ENCODE measurements around the gene METTL23.
A peak's percentile ranks its signal among the peaks of the same experiment; 100 is the strongest.
"Not testable (repeated sequence)": the region's sequence is repeated elsewhere in the genome, so short reads cannot be mapped to it uniquely, and the experiment has no call there.

METTL23 gene

DNA sequence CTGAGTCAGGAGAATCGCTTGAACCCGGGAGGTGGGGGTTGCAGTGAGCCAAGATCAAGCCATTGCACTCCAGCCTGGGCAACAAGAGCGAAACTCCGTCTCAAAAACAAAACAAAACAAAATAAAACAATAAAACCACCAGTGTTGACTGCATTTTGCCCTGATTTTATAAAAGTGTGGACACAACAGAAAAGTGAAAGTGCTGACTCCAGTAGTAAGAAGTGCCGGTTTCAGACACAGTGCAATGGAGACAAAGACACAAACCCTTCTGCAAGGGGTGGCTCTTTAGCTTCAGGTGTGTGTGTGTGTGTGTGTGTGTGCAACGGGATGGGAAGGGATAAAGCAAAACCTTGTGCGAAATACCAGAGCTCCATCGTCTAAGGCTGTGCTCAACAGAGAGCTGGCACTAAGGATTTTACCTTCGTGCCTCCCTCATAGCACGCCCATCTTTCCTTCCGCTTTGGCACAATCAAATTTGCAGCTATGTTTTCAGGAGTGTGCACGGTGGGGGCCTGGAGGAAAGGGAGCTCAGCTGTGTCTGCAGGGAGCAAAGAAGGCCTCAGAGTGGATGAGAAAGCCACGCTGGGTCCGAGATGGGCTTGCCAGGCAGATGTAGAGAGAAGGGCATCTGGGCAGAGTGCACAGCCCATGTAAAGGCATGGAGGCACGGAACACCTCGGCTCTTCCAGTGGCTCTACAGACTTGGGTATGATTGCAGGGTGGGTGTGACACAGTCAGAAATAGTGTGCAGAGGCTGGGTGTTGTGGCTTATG, 31.4 kb upstream of the METTL23 start:
- no peak for DNase-seq

DNA sequence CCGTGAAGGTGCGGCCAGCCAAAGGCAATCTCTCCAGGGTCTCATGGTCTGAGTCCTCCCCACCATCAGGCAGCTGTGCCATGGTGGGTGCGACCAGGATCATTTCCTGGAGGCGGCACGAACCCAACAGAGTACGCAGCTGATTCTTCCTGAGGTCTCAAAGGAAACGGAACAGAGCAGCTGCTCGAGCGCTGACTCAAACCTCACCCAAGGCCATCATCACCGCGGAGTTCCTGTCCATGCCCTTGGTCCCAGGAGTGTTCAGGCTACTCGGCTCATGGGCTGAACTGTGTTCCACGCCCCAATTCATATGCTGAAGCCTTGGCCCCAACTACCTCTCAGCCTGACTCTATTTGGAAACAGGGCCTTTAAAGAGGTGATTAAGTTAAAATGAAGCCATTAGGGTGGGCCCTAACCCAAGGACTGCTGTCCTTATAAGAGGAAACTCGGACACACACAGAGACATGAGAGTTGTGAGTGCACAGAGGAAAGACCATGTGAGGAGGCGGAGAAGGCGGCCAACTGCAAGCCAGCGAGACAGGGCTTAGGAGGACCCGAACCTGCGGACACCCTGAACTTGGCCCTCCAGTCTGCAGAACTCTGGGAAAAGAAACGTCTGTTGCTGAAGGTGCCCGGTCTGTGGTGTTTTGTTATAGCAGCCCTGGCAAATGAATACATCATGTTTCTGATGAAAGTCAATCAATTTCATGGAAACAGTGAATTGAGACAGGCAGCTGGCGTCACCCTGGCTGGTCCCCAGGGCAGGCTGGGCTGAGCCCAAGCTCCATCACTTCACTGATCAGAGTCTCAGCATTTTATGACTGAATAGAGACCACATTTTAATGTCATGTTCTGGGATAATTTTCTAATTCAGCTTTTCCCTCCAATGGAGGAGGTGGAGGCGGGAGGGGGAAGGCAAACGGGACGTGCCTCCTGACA, 29.6 kb upstream of the METTL23 start:
- DNase-seq: peak; percentile 36

DNA sequence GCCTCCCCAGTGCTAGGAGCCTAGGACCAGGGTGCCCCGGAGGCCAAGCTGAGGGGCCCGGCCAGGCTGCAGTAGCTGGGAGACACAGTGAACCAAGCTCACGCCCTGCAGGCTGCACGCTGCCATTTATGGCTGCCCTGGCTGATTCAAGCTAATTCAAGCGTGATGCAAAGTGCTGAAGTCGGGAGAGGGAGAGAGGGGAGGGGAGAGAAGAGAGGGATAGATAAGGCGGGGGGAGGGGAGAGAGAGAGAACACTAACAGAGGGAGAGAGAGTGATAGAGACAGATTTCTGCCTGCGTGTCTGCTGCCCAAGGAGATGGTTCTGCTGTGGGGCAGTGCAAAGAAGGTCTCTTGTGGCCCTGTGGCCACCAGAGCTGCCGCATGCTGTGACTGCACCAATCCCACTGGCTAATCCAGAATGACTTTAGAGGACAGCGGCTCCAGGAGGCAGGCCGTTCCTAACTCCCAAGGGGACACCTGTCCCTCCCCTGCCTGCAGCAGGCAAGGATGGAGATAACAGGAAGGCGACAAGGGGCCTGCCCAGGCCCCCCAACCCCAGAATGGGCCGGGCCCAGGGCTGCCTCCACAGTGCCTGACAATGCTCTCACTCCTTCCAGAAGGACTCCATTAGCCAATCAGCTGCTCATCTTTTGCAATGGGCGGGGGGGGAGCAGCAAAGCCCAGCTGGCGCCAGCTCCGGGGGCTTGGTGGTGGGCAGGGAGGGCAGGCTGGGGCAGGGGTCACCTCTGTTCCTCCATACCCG, 28.8 kb upstream of the METTL23 start:
- peak; percentile 90 for DNase-seq

DNA sequence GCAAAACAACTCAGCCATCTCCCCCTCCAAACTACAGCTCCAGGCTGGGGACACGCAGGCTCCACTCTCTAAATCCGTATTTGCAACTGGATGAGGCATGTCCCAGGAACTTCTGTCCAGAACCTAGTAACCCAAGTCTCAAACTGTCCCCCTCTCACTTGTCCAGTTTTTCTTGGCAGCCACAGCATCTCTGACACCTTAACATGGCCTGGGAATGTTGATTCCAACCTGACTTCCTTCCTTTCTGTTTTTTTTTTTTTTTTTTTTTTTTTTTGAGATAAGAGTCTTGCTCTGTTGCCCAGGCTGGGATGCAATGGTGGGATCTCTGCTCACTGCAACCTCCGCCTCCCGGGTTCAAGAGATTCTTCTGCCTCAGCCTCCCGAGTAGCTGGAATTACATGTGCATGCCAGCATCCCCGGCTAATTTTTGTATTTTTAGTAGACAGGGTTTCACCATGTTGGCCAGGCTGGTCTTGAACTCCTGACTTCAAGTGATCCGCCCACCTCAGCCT, 28.1 kb upstream of the METTL23 start:
- DNase-seq: not testable (repeated sequence)

DNA sequence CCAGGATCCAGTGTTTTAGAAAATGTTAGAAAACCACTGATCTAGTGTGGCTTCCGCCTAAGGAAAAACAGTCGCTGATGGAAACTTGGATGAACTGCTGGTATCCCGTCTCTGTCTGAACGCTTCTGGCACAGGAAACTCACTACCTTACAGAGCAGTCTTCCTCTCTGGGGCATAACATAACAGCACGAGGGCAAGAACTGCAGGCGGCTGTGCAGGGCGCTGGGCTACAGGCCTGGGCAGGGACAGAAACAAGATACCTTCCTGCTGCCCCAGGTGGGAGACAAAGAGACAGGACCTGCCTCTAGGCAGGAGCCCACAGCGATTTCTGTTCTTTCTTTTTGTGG, 26.4 kb upstream of the METTL23 start:
- peak; percentile 41 for DNase-seq

DNA sequence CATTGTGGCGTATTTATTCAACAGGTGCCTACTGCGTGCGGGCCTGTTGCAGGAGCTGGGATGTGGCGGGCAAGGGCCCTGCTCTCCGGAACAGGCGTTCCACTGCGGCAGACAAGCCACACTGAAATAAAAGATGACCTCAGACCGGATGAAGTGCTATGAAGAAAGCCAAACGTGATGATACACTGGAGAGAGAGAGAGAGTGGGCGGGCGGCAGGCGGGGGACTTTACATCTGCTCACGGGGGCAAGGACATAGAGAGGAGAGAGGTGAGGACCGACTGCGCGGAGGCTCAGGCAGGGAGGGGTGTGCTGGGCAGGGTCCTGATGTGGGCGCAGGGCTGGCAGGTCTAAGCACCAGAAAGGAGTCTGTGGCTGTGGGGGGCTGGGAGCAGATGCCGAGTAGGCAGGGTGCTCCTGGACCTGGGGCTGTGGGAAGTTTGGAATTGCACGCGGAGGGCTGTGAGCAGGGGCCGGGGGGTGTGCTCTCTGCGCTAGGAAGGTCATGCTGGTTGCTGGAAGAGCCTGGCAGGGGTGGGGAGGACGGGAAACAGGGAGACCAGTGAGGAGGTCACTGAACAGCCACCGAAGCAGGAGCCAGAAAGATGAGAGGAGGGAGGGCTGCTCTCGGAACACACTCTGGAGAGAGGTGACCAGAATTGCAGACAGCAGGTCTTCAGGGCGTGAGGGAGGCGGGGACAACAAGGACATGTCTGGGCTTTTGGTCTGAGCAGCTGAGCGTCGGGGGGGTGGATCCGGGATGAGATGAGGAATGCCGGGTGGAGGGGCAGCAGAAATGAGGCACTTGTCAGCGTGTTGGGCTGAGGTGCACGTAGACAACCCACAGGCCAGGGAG, 25.8 kb upstream of the METTL23 start:
- DNase-seq: no peak

DNA sequence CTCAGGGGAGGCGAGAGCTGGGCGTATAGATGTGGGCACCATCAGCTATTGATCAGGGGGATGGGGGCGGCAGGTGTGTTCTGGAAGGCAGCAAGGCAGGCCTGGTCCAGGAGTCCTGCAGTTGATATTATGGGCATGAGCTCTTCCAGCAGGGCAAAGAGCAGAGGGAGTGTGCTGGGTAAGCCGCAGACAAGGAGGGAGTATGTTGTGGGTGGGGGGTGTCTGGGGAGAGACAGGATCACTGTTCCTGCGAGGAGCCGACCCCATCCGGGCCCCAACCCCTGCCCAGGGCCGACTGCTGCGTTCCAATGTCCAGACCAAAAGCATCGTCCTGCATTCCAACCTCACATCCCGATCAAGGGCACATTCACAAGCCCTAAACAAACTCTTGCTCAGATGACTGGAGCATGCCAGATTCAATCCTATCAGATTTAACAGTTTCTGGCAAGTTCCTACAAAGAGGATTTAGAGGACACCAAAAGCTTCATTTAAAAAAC, 25.1 kb upstream of the METTL23 start:
- DNase-seq: no peak

DNA sequence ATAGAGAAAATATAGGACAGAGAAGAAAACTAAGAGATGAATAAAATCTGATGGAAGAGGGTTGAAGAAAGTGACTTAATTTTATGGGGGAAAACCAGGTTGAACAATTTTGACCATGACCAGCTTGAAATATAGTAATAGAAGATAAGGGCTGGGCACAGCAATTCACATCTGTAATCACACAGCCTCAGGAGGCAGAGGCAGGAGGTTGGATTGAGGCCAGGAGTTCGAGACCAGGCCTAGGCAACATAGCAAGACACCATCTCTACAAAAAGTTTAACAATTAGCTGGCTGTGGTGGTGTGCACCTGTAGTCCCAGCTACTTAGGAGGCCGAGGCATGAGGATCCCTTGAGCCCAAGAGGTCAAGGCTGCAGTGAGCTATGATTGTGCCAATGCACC, 24.6 kb upstream of the METTL23 start:
- no peak for DNase-seq

DNA sequence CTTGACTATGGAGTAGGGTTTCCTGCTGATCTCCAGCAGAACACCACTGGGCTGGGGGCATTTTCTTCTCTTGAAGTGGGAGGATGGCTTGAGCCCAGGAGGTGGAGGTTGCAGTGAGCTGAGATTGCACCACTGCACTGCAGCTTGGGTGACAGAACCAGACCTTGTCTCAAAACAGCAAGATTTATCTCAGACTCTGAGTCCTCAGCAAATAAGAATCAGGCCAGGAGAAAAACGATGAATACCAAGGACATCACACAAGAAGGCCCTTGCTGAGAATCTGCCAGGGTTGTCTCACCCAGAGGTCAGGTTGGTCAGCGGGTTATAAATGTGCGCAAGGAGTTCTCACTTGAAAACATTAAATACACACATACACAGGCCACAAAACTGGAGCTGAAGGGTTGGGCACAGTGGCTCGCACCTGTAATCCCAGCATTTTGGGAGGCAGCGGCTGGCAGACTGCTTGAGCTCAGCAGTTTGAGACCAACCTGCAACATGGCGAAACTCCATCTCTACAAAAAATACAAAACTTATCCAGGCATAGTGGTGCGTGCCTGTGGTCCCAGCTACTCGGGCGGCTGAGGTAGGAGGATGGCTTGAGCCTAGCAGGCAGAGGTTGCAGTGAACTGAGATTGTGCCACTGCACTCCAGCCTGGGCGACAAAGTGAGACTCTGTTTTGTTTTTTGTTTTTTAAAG, 23.6 kb upstream of the METTL23 start:
- DNase-seq: no peak

DNA sequence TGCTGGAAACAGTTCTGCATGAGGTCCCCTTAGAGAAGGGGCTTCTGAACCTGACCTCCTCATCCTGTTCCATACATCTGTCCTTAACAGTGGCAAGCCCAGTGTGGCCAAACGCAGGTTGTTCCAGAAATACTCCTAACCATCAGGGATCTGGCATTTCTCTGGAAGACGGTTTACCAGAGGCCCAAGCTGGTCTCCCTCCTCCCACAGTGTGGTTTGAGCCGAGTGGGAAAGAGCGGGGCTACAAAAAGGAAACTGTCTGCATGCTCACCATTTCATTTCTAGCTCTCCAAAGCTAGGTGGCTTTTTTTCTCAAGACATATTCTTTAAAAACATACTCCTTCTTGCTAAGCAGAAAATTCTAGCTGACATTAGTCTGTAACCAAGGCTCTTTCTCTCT, 21.8 kb upstream of the METTL23 start:
- DNase-seq: no peak

DNA sequence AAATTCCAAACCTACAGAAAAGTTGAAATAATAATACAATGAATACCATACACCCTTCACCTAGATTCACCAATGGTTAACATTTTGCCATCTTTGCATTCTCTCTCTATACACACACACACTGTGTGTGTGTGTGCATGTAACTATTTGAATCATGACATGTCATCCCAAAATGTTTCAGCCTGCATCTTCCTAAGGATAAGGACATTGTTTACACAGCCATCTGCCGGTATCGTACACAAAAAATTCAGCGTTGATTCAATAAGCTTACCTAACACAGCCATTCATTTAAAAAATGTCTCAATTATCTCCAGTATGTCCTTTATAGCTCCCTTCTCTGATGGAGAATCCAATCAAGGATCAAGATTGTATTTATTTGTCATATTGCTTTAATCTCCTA, 19.8 kb upstream of the METTL23 start:
- no peak for DNase-seq

DNA sequence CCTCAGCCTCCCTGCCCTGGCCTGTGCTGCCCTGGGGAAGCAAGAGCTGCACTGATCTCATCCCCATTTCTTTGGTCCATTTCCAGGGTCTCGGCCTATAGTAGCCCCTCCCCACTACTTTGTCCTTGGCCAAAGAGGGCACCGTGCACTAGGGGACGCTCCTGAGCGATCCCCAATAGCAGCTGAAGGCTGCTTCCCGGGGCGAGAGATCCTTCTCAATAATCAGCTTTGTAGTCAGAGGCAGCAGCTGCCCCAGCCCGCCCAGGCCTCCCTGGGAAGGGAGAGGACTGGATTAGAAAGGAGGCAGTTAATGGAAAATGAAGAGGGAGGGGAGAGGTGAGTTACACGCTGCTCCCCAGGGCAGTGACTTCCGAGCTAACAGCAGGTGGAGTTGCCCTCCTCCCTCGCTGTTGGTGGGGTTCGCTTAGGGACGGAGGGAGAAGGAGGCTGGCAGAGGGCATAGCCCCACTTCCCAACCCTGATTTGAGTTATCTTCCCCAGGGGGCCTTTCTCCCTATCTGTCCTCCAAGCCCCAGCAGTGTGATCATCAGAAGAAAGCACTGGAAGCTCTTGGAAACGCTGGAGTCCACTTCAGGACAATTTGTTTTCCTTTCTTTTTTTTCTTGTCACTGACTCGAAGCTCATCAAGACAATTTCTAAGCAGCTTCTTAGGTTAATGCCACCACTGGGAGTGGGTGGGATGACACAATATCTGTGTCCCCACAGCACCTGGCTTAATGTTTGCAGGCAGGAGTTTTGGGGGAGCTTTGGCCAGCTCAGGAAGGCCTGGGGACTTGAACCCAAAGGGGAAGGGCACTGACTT, 18.4 kb upstream of the METTL23 start:
- no peak for DNase-seq

DNA sequence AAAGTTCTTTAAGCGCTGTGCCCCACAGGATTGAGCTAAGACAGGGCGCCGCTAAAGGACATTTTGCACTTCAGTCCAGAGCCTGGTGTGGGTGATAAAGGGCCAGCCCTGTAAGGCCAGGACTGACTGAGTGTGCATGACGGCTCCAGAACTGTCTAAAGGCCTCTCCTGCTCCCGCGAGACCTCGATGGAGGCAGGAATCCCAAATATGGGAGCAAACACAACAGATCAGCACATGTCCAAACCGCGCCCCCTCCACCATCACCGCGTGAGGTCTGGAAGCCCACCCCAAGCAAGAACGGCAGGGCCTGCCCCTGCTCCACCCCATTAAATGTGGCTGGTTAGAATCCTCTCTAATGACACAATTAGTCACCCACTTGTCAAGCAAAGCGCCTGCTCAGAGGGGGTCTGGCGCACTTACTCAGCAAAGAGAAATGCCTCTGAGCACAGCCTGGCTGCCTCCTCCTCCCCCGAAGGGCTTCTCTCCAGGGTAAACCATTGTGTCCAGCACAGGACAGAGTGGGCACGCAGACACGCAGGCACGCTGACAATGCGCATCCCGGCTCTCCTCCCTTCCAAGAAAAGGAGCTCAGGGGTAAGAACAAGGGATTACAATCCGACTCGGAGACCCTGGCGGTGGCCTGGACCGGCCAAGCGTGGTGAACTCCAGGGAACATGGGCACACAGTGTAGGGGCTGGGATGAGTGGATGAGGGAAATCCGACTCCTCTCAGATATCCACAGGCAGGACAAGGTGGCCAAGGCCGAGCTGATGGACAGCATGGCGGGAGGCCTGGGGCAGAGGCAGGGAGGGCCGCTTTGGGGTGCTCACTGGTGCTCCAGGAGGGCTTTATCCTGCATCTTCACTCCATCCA, 17.3 kb upstream of the METTL23 start:
- DNase-seq: peak; percentile 69

DNA sequence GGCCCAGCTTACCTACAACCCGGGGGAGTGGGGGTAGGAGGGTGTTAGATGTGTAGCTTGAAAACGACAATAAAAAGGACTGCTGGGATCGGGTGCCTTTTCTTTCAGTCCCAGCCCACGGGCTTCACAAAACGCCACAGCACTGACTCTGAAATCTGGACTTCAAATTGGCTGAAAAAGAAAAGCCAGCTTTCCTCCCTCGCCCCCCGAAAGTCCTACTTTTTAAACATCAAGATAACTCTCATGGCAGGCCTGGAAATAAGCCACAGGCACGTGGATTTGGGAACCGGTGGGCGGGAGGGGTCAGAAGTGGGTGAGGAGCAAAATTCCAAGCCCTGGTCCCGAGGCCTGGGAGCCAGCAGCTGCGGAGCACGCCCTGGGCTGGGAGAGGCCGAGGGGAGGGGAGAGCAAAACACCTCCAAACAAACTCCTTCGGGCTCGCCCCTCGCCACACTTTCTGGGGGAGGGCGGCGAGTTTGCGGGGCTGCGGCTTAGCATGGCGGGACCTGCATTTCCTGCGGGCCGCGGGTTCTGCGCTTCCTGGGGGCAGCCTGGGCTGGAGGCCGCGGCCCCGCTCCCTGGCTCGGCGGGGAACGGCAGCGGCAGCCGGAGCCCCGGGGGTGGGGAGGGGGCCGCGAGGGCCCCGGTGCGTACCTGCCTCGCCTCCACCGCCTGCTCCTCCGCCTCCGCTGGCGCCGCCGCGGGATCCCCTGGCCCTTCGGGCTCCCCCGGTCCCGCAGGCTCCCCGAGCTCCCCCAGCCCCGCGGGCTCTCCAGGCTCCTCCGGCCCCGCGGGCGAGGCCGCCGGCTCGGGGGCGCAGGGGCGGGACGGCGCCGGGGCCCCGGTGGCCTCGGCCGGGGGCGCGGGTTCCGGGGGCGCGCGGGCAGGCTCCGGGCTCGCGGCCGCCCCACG, 16.4 kb upstream of the METTL23 start:
- DNase-seq: peak; percentile 40

DNA sequence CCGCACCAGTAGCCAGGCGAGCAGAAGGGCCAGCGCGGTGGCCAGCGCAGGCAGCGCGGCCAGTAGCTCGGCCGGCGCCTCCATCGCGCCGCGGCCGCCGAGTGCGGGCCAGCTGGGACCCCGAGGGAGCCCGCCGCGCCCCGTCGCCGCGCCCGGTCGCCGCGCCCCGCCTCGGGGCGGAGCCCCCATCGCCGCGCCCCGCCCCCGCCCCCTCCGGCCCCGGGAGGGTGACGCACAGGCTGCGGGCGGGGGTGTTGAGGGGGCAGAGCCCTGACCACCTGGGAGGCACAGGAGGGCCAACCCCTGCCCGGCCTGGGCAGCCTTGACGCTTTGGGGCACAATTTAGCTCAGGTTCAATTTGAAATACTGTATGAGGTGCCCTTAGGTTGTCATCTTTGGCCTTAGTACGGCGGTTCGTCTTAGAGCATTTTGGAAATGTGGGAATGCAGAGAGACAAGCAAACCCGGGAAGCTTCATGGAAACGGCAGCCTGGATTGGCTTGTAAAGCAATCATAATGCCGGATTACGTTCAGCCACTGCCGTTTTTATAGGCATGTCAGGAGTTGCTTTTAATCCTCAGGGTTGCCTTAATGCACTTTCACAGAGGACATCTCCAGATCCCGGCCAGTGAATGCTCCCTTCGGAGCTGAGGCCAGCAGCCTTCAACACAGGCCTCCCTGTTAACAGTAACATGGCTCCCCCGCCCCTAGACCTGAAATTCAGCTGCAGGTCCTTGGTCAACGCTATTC, 15.6 kb upstream of the METTL23 start, which contains the start of gene MXRA7:
MXRA7 (minus strand) TSS at position 103 of the 749 bp plus-strand sequence; CDS start at position 84, 19 bp downstream.
- peak; percentile 90 for DNase-seq

DNA sequence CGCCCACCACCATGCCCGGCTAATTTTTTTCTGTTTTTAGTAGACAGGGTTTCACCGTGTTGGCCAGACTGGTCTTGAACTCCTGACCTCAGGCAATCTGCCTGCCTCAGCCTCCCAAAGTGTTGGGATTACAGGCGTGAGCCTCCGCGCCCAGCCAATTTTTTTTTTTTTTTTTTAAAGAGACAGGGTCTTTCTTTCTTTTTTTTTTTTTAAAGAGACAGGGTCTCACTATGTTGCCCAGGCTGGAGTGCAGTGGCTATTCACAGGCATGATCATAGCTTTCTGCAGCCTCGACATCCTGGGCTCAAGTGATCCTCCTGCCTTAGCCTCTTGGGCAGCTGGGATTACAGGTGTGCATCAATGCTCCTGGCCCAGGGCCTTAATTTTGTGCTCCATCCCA, 14.3 kb upstream of the METTL23 start:
- DNase-seq: not testable (repeated sequence)

DNA sequence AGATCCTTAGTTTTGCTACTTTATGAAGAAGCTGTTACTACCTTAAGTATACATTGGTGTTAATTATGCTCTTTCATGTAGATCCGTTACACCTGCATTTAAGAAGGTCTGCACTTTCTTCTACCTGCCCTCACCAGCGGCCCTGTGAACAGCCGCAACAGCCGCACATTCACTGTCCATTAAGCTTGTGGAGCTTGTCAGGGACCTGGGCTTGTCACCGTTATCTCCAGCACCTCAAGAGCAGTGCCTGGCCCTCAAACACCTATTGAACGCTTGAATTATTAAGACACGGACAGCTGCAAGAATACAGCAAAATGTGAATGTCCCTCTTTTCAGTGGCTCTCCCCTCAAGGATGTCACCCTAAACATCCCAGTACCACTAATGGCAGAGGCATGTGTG, 12.9 kb upstream of the METTL23 start:
- DNase-seq: no peak

All from NCI-H69 (cell line).